NB4 (cell line): Measurements from ENCODE around the gene CNTNAP4.

Source experiments
- CTCF ChIP-seq: IDR thresholded peaks from one replicate; pipeline ENCODE4 v1.5.1; 2012; ENCODE audit warnings: low read depth, low read length
- POLR2A ChIP-seq: IDR thresholded peaks from 2 replicates; pipeline ENCODE4 v1.6.1; 2011; ENCODE audit warnings: mild to moderate bottlenecking; ENCODE audit not compliant: insufficient read length; ENCODE audit errors: extremely low read depth

GRCh38 chr16:76370344-76370743, 93.1 kb downstream of the CNTNAP4 start:
- no peak for TF ChIP-seq CTCF
- no peak for TF ChIP-seq POLR2A
